Smooth muscle cell (in vitro differentiated cells): ENCODE measurements around the gene RNPEP. TPM values are rescaled to one million over a fixed set of nuclear protein-coding genes. Genes with fewer than 3 reads are reported as not detected.

Source experiments
- DNase-seq: peaks from one replicate; lab custom pipeline; 2025; ENCODE audit not compliant: unreplicated experiment; lab: John Stamatoyannopoulos, UW
- H2AFZ ChIP-seq: fragments of 200-600 bp; sonication (generic); 2 replicates; pipeline ENCODE4 v1.6.0; 2016; ENCODE audit warnings: antibody characterized with exemption, low read depth, mild to moderate bottlenecking
- H3F3A ChIP-seq: fragments of 200-600 bp; sonication (generic); 2 replicates; pipeline ENCODE4 v1.6.0; 2017; ENCODE audit warnings: antibody characterized with exemption, low read depth
- H3K27ac ChIP-seq: fragments of 200-600 bp; sonication (generic); 2 replicates; pipeline ENCODE4 v1.5.1; 2016; ENCODE audit warnings: low read depth, mild to moderate bottlenecking
- H3K27me3 ChIP-seq: fragments of 200-600 bp; sonication (generic); 2 replicates; pipeline ENCODE4 v1.6.1; 2016; ENCODE audit warnings: low read depth, mild to moderate bottlenecking
- H3K36me3 ChIP-seq: fragments of 200-600 bp; sonication (generic); 2 replicates; pipeline ENCODE4 v1.5.1; 2016; ENCODE audit warnings: low read depth
- H3K4me1 ChIP-seq: fragments of 200-600 bp; sonication (generic); 2 replicates; pipeline ENCODE4 v1.5.1; 2016; ENCODE audit warnings: low read depth
- H3K4me2 ChIP-seq: fragments of 200-600 bp; sonication (generic); 2 replicates; pipeline ENCODE4 v1.6.0; 2016; ENCODE audit warnings: mild to moderate bottlenecking
- H3K4me3 ChIP-seq: fragments of 200-600 bp; sonication (generic); 2 replicates; pipeline ENCODE4 v1.5.1; 2016; ENCODE audit warnings: mild to moderate bottlenecking
- H3K79me2 ChIP-seq: fragments of 200-600 bp; sonication (generic); 2 replicates; pipeline ENCODE4 v1.6.0; 2016; ENCODE audit warnings: low read depth, mild to moderate bottlenecking
- H3K9ac ChIP-seq: fragments of 200-600 bp; sonication (generic); 2 replicates; pipeline ENCODE4 v1.6.0; 2016; ENCODE audit warnings: low read depth
- H3K9me3 ChIP-seq: fragments of 200-600 bp; sonication (generic); replicated peaks from 2 replicates; pipeline ENCODE4 v1.5.1; 2016; ENCODE audit warnings: low read depth
- H4K20me1 ChIP-seq: fragments of 200-600 bp; sonication (generic); 2 replicates; pipeline ENCODE4 v1.6.0; 2016; ENCODE audit warnings: low read depth
- CTCF ChIP-seq: fragments of 200-600 bp; sonication (generic); IDR thresholded peaks from 2 replicates; pipeline ENCODE4 v1.5.1; 2017; ENCODE audit warnings: borderline replicate concordance, mild to moderate bottlenecking, antibody characterized with exemption; ENCODE audit not compliant: insufficient read depth, poor library complexity, severe bottlenecking
- WGBS: methylation state at CpG from one replicate; pipeline ENCODE4 v1.1.7; 2016; ENCODE audit warnings: low lambda C conversion rate; 5-methylcytosine and 5-hydroxymethylcytosine counted together
- polyA plus RNA-seq: library from polyadenylated mRNA; unstranded; fragments of >200 nt; fragmentation: Nextera tagmentation; extraction: Ambion mirVana; gene quantifications from 2 replicates; pipeline ENCODE4 v1.2.1, GENCODE V29; 2016
- total RNA-seq: library from RNA; depleted of rRNA; stranded (reverse); fragments of >200 nt; gene quantifications from 2 replicates; pipeline ENCODE4 v1.2.3, GENCODE V29; 2014

RNPEP gene
- total and polyA plus RNA-seq, 2 experiments from 2014 or later = 53.4 to 59.0 TPM

- no peaks in the 10 kb centered on the region for H3F3A ChIP-seq
- peaks cover 34% of the 10 kb centered on the region for H3K4me1 ChIP-seq
- WGBS = 45% methylated on average over 4 of the region's 4 CpGs
- no peaks in the 10 kb centered on the region for H4K20me1 ChIP-seq
- H3K9ac ChIP-seq = no peak overlapping the region
- H3K36me3 ChIP-seq = no peaks in the 10 kb centered on the region
- DNase-seq = no peak
- H2AFZ ChIP-seq = peak overlapping the region; percentile 11
- H3K4me3 ChIP-seq = peak overlapping the region; percentile 55
- H3K27ac ChIP-seq = peak overlapping the region; percentile 88
- peaks cover 14% of the 10 kb centered on the region for H3K79me2 ChIP-seq
- peak overlapping the region; percentile 92 for H3K4me2 ChIP-seq
- peak; percentile 23 for TF ChIP-seq CTCF
- no peaks in the 10 kb centered on the region for H3K27me3 ChIP-seq
- no peaks in the 10 kb centered on the region for H3K9me3 ChIP-seq
Measured at GRCh38 chr1:201945157-201945556, 37.3 kb upstream of the RNPEP start.

GRCh38 chr1:201945863-201946223 lies 36.6 kb upstream of the RNPEP start:
- Histone ChIP-seq H3K4me1 (peaks cover 34% of the 10 kb centered on the region), H2AFZ (peak overlapping the region; percentile 9)
- WGBS = 41% methylated on average over 10 of the region's 10 CpGs

GRCh38 chr1:201946224-201946908 lies 36.1 kb upstream of the RNPEP start, which contains the start of gene LMOD1:
Gene LMOD1, minus strand, starts transcription at chr1:201946548. Its CDS starts 208 bp downstream, at chr1:201946340.
- peak within 1 kb of the TSS; percentile 88 for H3K27ac ChIP-seq
- H3K79me2 ChIP-seq = peaks cover 14% of the 10 kb centered on the region
- peak within 1 kb of the TSS; percentile 80 for H3K9ac ChIP-seq
- peaks cover 30% of the 10 kb centered on the region for H3K4me1 ChIP-seq
- no peaks in the 10 kb centered on the region for H3F3A ChIP-seq
- TF ChIP-seq CTCF = no peak
- H4K20me1 ChIP-seq = no peaks in the 10 kb centered on the region
- H2AFZ ChIP-seq = peak within 1 kb of the TSS; percentile 11
- WGBS = 5% methylated on average over 28 of the region's 28 CpGs
- peak; percentile 52 for DNase-seq
- H3K36me3 ChIP-seq = no peaks in the 10 kb centered on the region
- H3K27me3 ChIP-seq = no peaks in the 10 kb centered on the region
- peak within 1 kb of the TSS; percentile 55 for H3K4me3 ChIP-seq
- H3K9me3 ChIP-seq = no peaks in the 10 kb centered on the region
- H3K4me2 ChIP-seq = peak within 1 kb of the TSS; percentile 92

More at GRCh38 chr1:201945863-201946223, 36.6 kb upstream of the RNPEP start:
- H3K79me2 ChIP-seq = peaks cover 14% of the 10 kb centered on the region
- DNase-seq = no peak
- no peaks in the 10 kb centered on the region for H3K36me3 ChIP-seq
- peak overlapping the region; percentile 55 for H3K4me3 ChIP-seq
- H3F3A ChIP-seq = no peaks in the 10 kb centered on the region
- no peak for TF ChIP-seq CTCF
- peak overlapping the region; percentile 49 for H3K9ac ChIP-seq
- no peaks in the 10 kb centered on the region for H4K20me1 ChIP-seq
- no peaks in the 10 kb centered on the region for H3K27me3 ChIP-seq
- peak overlapping the region; percentile 92 for H3K4me2 ChIP-seq
- peak overlapping the region; percentile 88 for H3K27ac ChIP-seq
- H3K9me3 ChIP-seq = no peaks in the 10 kb centered on the region

GRCh38 chr1:201947697-201948008 lies 34.8 kb upstream of the RNPEP start:
- peak overlapping the region; percentile 92 for H3K4me2 ChIP-seq
- peak overlapping the region; percentile 55 for H3K4me3 ChIP-seq
- H3K27ac ChIP-seq = peak overlapping the region; percentile 88
- H4K20me1 ChIP-seq = no peaks in the 10 kb centered on the region
- TF ChIP-seq CTCF = no peak
- H3F3A ChIP-seq = no peaks in the 10 kb centered on the region
- H3K36me3 ChIP-seq = no peaks in the 10 kb centered on the region
- peaks cover 18% of the 10 kb centered on the region for H3K4me1 ChIP-seq
- peaks cover 14% of the 10 kb centered on the region for H3K79me2 ChIP-seq
- H3K9me3 ChIP-seq = no peaks in the 10 kb centered on the region
- no peak for DNase-seq
- H3K27me3 ChIP-seq = no peaks in the 10 kb centered on the region
- 55% methylated on average over 3 of the region's 3 CpGs for WGBS
- H3K9ac ChIP-seq = no peak overlapping the region
- no peak overlapping the region for H2AFZ ChIP-seq
